Skin of body (tissue), 2 donors: ENCODE results near the gene TMEM170B. TPM values are rescaled to one million over a fixed set of nuclear protein-coding genes. Genes with fewer than 3 reads are reported as not detected.

ENCODE experiments used
- DNase-seq: peaks from one replicate; lab custom pipeline; 2025; lab: John Stamatoyannopoulos, UW
- total RNA-seq: library from RNA; depleted of rRNA; stranded (reverse); fragments of >200 nt; gene quantifications from one replicate; pipeline ENCODE4 v1.2.3, GENCODE V29; 2014

The TMEM170B gene, protein sequence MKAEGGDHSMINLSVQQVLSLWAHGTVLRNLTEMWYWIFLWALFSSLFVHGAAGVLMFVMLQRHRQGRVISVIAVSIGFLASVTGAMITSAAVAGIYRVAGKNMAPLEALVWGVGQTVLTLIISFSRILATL
- total RNA-seq: 5.8 TPM

DNA sequence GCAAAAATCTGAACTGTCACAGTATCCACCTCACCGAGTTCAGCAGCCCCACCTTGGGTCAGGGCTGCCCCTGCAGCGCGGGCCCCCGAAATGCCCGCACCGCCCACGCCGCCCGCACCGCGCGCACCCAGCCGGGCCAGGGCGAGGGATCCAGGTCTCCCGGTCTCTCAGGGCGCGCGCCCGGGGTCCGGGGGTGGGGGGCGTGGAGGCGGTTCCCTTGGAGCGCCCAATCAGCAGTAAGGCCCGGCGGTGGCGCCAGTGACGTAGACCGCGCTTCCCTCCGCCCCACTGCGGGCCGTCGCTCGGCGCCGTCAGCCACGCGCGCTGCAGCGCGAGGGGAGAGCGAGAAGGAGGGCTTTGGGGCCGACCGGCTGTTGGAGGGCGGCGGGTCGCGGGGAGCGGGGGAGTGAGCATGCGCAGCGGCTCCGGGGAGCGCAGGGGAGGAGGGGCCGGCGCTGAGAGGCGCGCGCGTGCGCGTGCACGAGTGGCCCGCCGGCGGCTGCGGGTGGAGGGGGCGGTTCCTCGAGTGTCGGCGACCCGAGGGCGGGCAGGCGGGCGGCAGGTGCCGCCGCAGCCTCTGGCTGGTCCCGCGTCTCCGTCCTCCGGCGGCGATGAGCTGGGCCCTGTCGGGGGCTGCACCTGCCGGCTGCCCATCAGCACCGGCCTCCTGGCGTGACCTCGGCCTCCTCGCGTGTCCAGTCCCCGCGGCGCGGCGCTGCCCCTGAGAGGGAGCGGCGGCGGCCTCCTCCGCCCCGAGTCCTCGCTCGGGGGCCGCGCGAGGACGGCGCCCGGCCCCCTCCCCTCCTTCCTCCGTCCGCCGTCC lies at the start of gene TMEM170B:
Gene TMEM170B, plus strand, starts transcription at position 521 of the 823 bp plus-strand sequence. CDS start 529 bp downstream, outside the sequence.
- peak; percentile 93 for DNase-seq

DNA sequence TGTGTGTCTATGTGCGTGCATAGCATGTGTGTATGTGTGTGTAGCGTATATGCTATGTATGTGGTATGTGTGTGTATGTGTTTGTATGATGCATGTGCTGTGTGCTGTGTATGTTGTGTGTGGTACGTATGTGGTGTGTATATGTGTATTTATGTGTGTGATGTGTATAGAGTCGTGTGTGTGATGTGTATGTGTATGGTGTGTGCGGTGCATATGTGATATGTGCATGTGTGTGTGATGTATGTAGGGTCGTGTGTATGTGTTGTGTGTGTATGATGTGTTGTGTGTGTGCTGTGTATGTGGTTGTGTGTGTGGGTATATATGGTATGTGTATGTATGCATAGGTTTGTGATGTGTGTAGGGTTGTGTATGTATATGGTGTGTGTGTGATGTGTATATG lies 46.6 kb upstream of the TMEM170B start:
- DNase-seq: no peak

DNA sequence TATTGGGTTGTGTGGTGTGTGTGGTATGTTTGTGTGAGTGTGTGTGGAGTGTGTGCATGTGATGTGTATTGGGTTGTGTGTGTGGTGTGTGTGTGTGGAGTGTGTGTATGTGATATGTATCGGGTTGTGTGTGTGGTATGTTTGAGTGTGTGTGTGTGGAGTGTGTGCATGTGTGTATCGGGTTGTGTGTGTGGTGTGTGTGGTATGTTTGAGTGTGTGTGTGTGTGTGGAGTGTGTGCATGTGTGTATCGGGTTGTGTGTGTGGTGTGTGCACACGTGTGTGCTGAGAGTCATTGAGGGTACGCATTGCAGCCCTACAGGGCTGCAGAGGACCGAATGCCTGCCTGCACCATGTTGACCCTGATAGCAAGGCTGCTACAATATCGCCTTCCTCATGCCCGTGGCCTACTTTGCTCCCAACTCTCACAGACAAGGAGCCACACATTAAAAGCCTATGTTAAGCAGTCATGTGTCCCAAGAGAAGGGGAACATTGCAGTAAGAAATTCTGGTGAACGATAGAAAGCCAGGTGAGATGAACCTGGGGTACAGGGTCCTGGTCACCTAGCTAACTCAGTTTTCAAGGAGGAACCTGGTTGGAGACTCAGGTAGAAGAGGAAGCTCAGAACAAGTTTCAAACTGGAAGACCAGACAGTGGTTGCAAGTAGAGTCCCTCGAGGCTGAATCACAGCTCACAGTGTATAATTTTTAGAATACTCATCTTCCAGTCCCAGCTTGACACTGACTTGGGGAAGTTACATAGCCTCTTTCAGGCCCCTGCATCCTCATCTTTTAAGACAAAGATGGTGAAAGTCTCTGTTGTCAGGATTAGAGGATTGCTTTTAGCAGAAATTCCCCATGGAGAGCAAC lies 45.7 kb upstream of the TMEM170B start:
- no peak for DNase-seq

DNA sequence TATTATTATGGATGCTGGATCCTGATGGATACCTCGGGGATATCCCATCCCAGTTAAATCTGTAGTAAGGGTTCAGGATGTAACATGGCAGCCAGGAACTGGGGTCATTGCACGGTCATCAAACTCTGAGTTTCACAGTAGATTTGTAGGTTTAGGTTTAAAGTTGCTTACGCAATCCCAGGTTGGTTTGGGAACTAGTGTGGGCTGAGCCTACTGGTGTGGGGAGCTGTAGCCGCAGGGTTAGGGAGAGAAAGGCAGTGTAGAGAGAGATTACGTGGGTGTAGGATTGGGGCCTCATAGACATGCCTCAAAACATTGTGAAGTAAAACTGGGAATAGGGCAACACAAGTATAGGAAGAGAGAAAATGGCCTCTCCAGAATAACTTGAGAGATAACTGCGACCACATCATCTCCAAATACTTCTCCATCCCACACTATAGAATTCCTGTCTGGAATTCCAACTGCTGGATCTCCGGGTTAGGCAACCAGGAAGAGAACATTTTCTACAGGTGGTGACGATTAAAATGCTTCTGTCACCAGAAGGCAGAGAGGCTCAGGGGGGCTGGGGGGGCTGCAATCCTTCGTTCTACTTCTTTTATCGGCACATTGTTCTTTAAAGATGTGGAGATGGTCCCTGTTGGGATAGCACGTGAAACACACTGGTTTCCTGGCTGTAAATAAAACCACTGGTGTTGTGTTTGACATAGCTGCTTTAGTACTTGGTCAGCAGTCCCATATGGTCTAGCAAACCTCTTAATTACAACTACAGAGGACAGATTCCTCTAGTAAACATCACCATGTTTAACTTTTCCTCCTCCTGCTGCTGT lies 44.9 kb upstream of the TMEM170B start:
- DNase-seq: no peak

DNA sequence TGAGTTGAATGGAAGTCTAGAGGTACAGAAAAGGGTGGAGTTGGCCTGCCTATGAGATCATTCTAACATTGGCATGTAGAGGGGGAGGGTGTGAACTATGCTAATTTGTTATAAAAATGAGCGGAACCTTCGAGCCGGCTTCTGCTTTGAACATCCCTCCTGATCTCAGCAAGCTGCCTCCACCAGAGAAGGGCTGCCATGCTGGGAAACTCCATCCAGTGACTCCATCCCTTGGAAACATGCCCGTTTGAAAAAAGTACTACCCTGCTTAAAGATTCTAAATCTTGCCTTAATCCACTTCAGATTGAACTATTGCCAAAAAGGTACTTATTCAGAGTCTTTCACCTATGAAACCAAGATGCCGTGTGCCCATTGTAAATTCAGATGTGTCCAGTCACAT lies 43.6 kb upstream of the TMEM170B start:
- no peak for DNase-seq

DNA sequence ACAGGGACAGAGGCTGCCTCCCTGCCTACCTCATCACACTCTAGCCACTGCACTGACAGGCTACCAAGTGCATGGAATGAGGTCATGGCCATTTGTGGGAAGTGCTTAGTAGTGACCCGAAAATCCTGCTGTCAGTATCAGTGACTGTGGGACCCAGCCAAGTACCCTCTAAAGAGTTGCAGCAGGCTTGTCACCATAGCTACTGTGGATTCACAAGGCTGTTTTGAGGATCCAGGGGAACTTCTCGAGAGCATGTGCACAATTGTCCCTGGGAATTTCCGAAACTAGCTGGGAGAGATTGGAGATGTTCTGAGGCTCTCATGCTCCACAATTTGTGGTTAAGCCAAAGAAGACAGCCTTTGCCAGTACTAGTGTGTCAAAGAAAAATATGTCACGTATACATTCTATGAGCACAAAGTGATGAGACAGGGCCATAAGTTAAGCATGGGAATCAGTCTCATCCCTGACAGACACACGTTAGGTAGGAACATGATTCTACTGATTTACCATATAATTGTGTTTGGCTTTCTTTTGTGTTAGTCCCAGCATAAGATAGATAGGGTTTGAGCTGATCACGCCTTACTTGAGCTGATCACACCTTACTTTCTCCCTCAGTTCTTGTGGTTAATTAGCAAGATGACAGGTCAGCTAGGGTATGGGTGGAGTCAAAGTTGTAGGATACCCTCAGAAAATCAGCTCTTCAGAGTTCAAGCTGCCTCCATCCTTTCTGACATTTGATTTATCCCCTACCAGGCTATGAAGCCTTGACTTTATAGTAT lies 42.6 kb upstream of the TMEM170B start:
- DNase-seq: no peak

DNA sequence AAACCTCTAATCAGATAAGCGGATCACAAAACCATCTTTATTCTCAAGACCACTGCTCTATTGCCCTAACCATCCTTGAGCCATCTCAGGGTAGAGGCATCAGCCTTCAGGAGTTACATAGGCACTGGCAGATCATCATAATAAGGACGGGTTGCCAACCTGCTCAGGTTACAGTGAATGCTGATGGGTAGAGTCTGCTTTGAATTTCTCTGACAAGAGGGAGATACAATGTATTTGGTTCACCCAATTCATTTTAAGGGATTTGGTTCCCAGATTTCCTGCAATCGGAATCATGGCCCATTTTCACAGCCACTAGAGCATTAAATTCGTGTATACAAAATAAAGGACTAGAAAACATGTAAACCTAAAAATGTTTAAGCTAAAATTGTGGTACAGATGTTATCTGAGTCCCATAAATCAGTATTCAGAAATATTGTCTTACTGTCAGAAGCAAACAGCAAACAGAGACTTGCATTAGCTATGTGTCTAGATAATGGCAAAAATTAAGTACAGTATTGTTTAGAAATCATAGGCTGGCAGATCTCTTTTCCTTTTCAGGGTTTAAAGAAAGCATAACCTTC lies 41.9 kb upstream of the TMEM170B start:
- no peak for DNase-seq

DNA sequence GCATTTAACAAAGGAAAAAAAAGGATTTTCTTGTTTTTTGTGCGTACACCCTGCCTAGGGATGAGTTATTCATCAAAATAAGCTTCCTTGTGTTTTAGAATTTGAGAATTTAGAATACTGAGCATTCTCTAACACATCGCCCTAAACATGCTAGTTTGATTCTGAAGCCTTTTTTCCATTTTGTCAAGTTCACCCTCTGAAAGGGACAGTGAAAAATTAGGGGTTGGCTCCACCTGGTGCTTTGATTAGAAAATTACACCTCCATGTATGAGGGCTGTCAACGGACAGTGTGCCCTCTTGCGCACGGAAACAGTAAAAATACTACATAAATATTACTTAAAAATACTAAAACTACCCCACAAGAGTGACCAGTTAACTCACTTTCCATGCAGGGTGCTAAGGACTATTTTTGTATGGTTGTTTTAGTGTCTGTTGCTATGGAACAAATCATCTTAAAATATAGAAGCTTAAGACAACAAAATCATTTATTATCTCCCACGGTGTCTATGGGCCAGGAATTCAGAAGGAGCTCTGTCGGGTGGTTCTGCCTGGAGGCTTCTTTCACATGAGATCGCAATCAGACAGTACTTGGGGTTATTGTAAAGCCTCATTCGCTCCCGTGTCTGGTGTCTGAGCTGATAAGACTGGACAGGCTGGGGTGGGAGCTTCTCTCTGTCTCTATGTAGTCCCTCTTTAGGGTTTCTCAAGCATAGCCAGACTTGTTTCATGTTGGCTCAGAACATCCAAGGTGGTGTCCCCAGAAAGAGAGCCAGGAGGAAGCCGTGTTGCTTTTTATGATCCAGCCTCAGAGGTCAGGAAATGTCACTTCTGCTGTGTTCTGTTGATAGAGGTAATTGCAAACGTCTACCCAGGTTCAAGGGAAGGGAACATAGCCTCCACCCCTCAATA lies 41.1 kb upstream of the TMEM170B start:
- DNase-seq: peak; percentile 89

DNA sequence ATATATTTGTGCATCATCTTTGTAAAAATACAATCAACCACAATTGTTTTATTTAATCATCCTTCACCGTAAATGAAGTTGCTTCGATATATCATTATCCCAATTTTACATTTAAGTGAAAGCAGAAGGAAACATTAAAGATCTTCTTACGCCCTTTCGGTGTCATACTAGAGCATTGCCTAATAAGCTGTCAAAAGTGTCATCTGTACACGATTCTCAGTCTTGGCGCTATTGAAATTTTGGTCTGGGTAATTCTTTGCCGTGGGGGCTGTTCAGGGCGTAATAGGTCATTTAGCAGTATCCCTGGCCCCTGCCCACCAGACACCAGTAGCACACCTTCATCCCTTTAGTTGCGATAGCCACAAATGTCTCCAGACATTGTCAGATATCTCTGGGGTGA lies 40.4 kb upstream of the TMEM170B start:
- DNase-seq: no peak

DNA sequence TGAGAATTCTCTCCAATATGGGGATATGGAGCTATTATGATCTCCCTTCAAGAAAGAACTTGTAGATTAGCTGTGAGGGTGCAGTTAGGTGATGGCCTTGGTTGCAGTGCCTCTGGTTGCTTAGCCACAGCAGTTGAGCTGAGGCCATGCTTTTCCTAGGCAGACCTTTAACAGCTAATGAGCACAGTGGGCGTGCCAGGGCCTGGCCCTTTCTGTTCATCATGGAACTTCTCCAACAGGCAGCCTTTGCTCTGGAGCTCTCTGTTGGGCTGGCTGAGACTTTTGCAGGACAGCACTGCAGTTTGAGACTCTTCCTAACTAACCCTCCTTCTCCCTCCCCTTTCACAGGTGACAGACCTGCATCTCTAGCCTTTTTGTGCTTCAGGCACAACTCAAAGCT lies 39.7 kb upstream of the TMEM170B start:
- no peak for DNase-seq

DNA sequence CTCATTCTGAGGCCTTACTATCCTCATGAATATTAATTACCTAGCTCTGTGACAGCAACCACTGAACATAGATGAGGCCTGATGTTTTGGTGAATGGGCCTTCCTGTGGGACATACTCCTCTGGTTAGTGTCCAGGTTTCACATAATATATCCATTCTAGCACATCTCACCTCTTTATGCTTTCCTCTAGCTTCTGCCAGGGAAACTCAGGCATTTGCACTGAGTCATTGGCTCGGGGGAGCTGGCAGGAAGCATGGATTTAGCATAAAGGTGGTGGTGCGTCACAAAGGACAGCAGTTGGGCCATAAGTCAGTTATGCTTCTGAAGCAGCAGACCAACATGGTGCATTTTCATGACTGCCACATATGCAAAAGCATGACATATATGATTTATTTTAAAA lies 37.5 kb upstream of the TMEM170B start:
- no peak for DNase-seq

DNA sequence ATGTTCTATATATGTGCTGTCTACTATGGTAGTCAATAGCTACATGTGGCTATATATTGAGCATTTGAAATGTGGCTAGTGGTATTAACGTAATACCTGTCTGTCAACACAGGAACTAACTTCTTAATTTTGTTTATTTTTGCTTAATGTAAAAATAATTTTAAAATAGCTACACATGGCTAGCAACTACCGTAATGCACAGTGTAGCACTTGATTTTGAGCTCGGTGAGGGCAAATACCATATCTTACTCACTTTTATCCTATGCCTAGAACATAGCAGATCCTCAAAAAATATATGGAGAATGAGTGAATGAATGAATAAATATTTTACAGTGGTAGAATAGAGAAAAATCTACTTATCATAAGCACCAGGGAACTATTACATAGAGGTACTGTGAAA lies 28.1 kb upstream of the TMEM170B start:
- no peak for DNase-seq

DNA sequence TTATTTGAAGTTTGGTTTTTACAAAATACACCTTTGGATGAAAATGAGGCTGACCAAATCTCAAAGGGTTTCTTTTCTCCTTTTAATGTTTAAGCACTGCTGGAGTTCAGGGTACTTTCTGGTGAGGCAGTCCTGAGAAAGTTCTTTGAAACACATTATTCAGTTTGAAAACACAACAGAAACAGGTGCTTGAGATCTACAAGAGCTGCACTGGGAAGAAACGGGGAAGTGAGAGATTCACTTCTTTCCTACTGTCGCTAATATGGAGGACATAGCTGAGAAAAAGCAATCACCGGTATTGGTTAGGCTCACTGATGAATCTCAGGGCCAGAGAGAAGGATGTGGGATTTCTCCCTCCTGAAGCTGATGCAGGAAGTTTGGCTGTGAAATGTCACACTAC lies 22.9 kb upstream of the TMEM170B start:
- DNase-seq: no peak

DNA sequence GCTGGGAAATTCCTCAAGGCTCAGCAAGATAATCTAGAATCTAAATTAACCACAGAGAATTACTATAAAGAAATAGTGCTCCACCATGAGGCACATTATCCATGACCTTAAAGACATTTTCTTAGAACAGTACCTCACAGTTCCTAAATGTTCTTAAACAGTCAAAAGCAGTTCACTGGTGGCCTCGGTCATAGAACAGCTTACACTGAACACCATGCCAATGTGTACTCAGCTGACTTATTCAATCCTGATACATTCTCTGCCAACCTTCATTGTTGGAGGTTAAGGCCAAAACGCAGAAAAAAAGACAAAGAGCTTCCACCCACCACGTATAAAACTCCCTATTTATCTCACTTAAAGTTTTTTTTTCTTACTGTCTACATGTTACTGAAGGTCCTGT lies 21.8 kb upstream of the TMEM170B start:
- DNase-seq: no peak

DNA sequence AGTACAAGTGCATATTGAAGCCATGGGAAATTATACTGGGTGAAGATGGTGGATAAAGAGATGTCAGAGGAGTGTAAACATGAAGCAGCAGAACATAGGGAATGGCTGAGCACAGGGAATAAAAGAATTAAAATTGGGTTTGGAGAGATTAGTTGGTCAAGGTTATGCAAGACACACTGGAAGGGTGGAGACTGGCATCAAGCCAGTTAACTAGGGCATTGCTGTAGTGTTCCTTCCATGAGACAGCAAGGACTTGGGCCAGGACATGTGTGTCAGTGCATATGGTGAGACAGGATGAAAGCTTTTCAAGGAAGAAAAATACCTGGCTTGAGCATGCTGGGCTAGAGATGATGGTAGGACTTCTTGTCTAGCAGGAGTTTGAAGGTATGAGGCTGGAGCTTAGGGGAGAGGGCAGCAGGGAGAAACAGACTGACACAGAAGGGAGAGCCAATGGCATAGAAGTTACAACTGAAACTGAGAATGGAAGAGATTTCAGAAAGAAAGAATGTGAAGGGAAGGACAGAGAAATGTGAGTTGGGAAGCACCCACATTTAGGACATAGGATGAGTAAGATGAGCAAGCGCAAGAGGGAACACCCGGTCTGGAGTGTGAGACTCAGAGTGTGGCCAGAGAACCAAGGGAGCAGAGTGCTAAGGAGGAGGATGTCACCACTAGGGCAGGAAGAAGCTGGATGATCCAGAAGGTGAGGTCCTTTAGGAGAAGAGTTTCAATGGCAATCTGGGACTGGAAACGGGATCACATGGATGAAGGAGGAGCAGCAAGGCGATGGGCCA lies 14.5 kb upstream of the TMEM170B start:
- DNase-seq: no peak

DNA sequence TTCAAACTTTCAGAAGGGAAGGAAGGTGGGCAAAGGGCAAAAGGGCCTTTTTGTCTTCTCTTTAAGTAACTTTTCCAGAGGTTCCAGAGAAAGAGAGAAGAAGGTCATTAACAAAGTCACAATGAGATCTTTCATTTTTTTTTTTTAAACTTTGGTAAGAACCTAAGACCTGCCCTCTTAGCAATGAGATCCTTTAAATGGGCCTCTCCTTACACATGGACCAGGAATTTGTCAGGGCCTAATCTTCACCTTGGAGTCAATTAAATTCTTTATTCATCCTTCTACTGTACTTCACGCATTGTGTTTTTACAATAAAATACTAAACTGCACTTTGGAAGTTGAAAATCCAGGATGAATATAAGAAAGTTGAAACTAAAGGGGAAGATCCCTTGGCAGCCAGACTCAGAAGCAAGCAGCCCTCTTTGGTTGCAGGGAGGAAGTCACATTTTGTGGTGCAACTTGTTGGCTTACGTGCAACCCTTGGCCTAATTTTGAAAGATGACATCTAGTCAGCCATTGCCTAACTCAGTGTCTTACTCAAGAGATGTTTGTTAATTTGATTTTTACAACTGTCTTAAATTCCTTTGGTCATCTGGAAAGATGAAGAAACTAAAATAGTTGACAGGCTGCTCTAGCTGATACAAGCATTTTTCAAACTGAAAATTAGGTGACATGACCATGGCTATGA lies 11.9 kb upstream of the TMEM170B start:
- DNase-seq: no peak

DNA sequence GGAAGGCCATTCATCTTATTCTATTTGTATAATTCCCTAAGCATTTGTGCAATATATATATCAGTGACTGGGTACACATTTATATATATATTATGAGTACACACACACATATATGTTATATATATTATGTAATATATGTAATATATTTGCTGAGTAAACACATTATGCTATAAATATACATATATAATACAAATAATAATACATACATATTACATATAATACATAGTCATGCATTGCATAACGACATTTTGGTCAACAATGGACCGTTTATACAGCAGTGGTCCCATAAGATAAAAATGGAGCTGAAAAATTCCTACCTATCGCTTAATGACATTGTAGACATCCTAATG lies 11.4 kb upstream of the TMEM170B start:
- no peak for DNase-seq
